Activated CD4-positive, CD25-positive, alpha-beta regulatory T cell treated with anti-CD3 and anti-CD28 coated beads, Interleukin-2, amount 50 U/mL, for 16 hours (primary cell): ENCODE data around the gene OR11H12.
"Not testable (repeated sequence)": the region's sequence is repeated elsewhere in the genome, so short reads cannot be mapped to it uniquely, and the experiment has no call there.

Experiments
- DNase-seq: peaks from one replicate; pipeline ENCODE4 v3.0.0-alpha.2; 2020; ENCODE audit warnings: low read depth, low spot score

Gene OR11H12, protein sequence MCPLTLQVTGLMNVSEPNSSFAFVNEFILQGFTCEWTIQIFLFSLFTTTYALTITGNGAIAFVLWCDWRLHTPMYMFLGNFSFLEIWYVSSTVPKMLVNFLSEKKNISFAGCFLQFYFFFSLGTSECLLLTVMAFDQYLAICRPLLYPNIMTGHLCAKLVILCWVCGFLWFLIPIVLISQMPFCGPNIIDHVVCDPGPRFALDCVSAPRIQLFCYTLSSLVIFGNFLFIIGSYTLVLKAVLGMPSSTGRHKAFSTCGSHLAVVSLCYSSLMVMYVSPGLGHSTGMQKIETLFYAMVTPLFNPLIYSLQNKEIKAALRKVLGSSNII

GRCh38 chr14:18600817-18601216 lies at the start of gene OR11H12:
Gene OR11H12 (plus strand): TSS chr14:18601117. CDS start chr14:18601117, 0 bp downstream.
- DNase-seq: not testable (repeated sequence)

- not testable (repeated sequence) for DNase-seq
Observed at GRCh38 chr14:18582908-18583307, 18.0 kb upstream of the OR11H12 start.

DNA sequence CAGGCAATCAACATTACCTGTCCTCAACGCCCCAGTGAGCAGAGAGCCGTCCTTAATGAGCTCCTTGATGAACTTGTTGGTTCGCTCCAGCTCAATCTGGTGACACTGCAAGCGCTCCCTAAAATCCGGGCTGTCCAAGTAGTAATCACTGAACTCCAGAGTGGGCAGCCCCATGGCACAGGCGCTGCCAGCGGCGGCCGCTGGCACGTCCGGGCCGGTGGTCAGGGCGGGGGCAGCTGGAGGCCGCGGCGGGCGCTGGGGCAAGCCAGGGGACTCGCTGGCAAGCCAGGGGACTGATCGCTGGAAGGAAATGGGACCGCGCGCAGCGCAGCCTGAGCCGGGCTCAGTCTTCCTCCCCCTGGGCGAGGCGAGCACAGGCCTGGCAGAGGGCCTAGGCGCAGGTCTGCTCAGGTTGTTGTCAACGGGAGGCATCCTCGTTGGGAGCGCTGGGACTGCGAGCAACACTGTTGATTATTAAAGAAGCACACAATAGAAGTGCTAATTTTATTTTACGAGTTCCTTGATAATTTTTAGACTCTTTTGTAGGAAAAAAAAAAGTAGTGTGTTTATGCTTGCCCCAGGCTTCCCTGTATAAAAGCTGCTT lies 25.8 kb downstream of the OR11H12 start:
- DNase-seq: not testable (repeated sequence)

GRCh38 chr14:18636066-18636465 lies 35.1 kb downstream of the OR11H12 start:
- DNase-seq: not testable (repeated sequence)

- DNase-seq: not testable (repeated sequence)
Observed at GRCh38 chr14:18638032-18638431, 37.1 kb downstream of the OR11H12 start.

DNA sequence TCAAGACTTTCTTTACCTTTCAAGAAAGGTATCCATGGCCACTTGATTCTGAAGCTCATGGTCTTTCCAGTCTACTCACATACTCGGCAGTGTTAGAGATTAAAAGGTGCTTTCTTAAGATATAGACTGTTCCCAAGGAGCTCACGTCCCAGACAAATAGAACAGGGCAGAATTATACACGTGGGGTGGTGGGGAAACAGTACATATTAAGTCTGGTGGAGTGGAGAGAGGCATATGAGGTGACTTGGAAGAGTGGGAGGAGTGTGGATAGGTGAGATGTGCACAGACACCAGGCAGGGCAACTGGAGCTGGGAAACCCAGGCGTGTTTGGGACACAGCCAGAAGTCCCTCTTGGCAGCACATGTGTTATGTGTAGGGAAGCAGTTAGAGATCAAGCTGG lies 37.9 kb downstream of the OR11H12 start:
- not testable (repeated sequence) for DNase-seq

DNA sequence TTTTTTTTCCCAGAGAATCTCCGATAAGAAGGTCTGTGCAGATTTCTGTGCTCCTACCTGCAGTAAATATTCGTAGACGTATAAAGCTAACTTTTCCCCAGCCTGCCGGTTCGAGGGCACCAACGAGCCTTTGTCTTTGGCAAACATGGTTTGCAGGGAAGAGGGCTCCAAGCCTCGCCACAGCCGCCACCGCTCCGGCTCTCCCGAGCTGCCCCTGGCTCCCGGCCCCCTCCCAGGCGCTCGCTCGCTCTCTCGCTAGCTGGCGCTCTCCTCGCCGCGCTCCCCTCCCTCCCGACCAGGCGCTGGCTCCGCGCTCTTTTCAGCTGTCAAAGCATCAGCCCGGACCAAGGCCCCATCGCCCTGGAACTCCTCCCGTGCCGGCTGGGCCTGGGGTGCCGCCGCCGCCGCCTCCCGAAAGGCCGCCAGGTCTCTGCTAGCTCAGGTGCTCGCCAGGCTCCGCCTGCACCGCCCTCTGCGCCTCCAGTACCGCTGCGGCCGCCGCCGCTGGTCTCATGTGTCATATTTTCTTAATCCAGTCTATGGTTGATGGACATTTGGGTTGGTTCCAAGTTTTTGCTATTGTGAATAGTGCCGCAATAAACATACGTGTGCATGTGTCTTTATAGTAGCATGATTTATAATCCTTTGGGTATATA lies 45.3 kb downstream of the OR11H12 start:
- not testable (repeated sequence) for DNase-seq
